Osteoblast (primary cell): ENCODE data around the gene KRT75. TPM values are rescaled to one million over a fixed set of nuclear protein-coding genes. Genes with fewer than 3 reads are reported as not detected.

Source experiments
- DNase-seq: peaks from one replicate; pipeline ENCODE4 v3.0.0; 2011; ENCODE audit warnings: low spot score, mixed read lengths; ENCODE audit not compliant: insufficient read length; ENCODE audit errors: missing footprints
- H2AFZ ChIP-seq: 2 replicates; pipeline ENCODE4 v1.6.0; 2011; ENCODE audit warnings: mild to moderate bottlenecking, low read length
- H3K27ac ChIP-seq: 2 replicates; pipeline ENCODE4 v1.5.1; 2011; ENCODE audit warnings: mild to moderate bottlenecking, low read depth, low read length, moderate library complexity
- H3K27me3 ChIP-seq: 2 replicates; pipeline ENCODE4 v1.6.0; 2012; ENCODE audit warnings: mild to moderate bottlenecking, control low read depth, inconsistent platforms, low read length, moderate library complexity; ENCODE audit not compliant: insufficient read depth
- H3K36me3 ChIP-seq: 2 replicates; pipeline ENCODE4 v1.5.1; 2011; ENCODE audit warnings: mild to moderate bottlenecking, low read length, control low read depth, moderate library complexity; ENCODE audit not compliant: insufficient read depth
- H3K4me1 ChIP-seq: 2 replicates; pipeline ENCODE4 v1.5.1; 2011; ENCODE audit warnings: mild to moderate bottlenecking, low read length, control low read depth, moderate library complexity; ENCODE audit not compliant: insufficient read depth
- H3K4me2 ChIP-seq: 2 replicates; pipeline ENCODE4 v1.6.0; 2011; ENCODE audit warnings: mild to moderate bottlenecking, low read length; ENCODE audit not compliant: insufficient read depth
- H3K4me3 ChIP-seq: fragments of 200-600 bp; sonication (generic); 3 replicates; pipeline ENCODE4 v1.5.1; 2012; ENCODE audit warnings: mild to moderate bottlenecking, low read length, inconsistent platforms; ENCODE audit not compliant: insufficient read depth
- H3K79me2 ChIP-seq: 2 replicates; pipeline ENCODE4 v1.6.0; 2012; ENCODE audit warnings: mild to moderate bottlenecking, low read length, control low read depth, inconsistent platforms; ENCODE audit not compliant: insufficient read depth
- H3K9me3 ChIP-seq: 2 replicates; pipeline ENCODE4 v1.5.1; 2011; ENCODE audit warnings: low read depth, low read length, control low read depth
- H4K20me1 ChIP-seq: 2 replicates; pipeline ENCODE4 v1.6.0; 2012; ENCODE audit warnings: mild to moderate bottlenecking, low read length, control low read depth; ENCODE audit not compliant: insufficient read depth
- total RNA-seq: library from RNA; depleted of rRNA; stranded (reverse); fragments of >200 nt; gene quantifications from 2 replicates; pipeline ENCODE4 v1.2.3, GENCODE V29; 2012
- TF ChIP-seq, protein P1 (sequence below): IDR thresholded peaks from 2 replicates; pipeline ENCODE4 v1.5.1; 2011; ENCODE audit warnings: mild to moderate bottlenecking, low read depth, low read length, moderate library complexity; ENCODE audit errors: extremely low read depth

KRT75 gene
- total RNA-seq, 1 donor = under 0.01 TPM

DNA sequence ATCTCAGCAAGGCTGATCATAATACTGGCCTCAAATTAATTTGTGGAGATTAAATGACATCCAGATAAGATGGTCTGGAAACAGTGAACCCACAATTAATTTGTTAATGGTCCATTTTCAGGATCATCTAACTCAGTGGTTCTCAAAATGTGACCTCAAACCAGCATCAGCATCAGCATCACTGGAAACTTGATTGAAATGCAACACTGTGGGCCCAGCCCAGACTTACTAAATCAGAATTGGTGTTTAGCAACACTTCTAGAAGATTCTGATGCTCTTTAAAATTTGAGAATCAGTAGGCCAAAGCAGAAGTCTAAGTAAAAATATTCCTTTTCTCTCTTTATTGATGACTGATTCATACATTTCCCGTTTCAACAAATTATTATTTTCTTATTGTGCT, 17.4 kb downstream of the KRT75 start:
- no peaks in the 10 kb centered on the region for H3K79me2 ChIP-seq
- no peak overlapping the region for H2AFZ ChIP-seq
- no peaks in the 10 kb centered on the region for H4K20me1 ChIP-seq
- TF ChIP-seq, protein P1, sequence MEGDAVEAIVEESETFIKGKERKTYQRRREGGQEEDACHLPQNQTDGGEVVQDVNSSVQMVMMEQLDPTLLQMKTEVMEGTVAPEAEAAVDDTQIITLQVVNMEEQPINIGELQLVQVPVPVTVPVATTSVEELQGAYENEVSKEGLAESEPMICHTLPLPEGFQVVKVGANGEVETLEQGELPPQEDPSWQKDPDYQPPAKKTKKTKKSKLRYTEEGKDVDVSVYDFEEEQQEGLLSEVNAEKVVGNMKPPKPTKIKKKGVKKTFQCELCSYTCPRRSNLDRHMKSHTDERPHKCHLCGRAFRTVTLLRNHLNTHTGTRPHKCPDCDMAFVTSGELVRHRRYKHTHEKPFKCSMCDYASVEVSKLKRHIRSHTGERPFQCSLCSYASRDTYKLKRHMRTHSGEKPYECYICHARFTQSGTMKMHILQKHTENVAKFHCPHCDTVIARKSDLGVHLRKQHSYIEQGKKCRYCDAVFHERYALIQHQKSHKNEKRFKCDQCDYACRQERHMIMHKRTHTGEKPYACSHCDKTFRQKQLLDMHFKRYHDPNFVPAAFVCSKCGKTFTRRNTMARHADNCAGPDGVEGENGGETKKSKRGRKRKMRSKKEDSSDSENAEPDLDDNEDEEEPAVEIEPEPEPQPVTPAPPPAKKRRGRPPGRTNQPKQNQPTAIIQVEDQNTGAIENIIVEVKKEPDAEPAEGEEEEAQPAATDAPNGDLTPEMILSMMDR = no peak
- peaks cover 7% of the 10 kb centered on the region for H3K27me3 ChIP-seq
- no peak overlapping the region for H3K4me3 ChIP-seq
- H3K4me2 ChIP-seq = no peak overlapping the region
- H3K36me3 ChIP-seq = no peaks in the 10 kb centered on the region
- no peak for DNase-seq
- no peak overlapping the region for H3K27ac ChIP-seq
- H3K4me1 ChIP-seq = peaks cover 4% of the 10 kb centered on the region
- H3K9me3 ChIP-seq = no peaks in the 10 kb centered on the region

DNA sequence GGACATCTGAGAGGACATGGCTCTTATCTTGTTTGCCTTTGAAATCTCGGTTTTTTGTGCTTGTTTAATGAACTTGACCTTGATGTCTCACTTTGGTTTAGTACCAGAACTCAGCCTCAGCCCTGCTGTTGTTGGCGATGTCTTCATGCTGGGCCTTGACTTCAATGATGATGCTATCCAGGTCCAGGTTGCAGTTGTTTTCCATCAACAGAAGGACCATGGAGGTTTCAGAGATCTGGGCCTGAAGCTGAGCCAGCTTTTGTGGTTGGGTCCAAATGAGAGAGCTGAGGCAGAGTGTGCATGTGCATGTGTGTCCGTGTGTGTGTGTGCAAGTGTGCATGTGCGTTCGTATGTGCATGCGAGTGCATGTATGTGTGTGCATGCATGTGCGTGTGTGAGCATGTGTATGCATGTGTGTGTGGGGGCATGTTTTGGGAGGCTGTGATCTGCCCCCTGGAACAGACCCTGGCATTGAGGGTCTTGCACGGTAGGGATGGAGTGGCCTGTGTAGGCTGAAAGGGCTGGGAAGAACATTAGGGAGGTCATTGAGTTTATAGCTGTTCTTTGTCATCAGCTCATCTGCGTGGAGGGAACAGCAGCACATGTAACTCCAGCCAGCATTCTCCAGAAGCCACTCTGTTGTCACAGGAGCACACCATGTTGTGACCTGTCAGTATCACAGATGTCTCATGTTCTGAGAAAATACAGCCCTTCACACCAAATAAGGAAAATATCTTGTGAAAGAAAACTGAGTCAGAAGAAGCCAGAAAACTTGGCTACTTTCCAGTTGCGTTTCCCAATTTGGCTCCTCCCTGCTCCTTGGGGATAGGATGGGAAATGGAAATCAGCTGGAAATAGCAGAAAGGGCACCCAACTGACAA, 18.1 kb downstream of the KRT75 start:
- no peaks in the 10 kb centered on the region for H4K20me1 ChIP-seq
- TF ChIP-seq, protein P1 = no peak
- no peaks in the 10 kb centered on the region for H3K9me3 ChIP-seq
- peak; percentile 92 for DNase-seq
- H3K27me3 ChIP-seq = peaks cover 2% of the 10 kb centered on the region
- H3K4me1 ChIP-seq = peaks cover 4% of the 10 kb centered on the region
- H3K79me2 ChIP-seq = no peaks in the 10 kb centered on the region
- H3K36me3 ChIP-seq = no peaks in the 10 kb centered on the region
- H3K4me3 ChIP-seq = no peak overlapping the region
- H3K27ac ChIP-seq = no peak overlapping the region
- no peak overlapping the region for H2AFZ ChIP-seq
- no peak overlapping the region for H3K4me2 ChIP-seq

DNA sequence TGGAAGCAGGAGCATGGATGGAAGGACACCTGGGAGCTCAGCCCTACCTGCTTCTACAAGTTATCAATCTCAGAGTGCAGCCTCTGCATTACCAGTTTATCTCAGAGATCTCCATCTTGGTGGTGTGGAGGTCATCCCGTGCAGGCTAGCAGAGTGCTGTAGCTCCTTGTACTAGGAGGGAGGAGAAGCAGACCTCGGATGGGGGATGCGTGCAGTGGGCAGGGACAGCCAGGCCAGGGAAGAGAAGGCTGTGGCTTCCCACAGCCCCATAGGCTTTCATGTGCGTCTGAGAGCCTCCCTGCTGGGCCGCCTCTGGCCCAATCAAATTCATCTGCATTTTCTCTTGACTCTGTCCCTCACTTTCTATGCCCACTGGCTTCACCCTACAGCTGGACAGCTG, 19.2 kb downstream of the KRT75 start:
- H4K20me1 ChIP-seq = no peaks in the 10 kb centered on the region
- TF ChIP-seq, protein P1 = no peak
- no peak for DNase-seq
- H3K4me2 ChIP-seq = no peak overlapping the region
- no peaks in the 10 kb centered on the region for H3K9me3 ChIP-seq
- no peaks in the 10 kb centered on the region for H3K27me3 ChIP-seq
- no peaks in the 10 kb centered on the region for H3K79me2 ChIP-seq
- H3K4me3 ChIP-seq = no peak overlapping the region
- no peaks in the 10 kb centered on the region for H3K36me3 ChIP-seq
- H2AFZ ChIP-seq = no peak overlapping the region
- peaks cover 4% of the 10 kb centered on the region for H3K4me1 ChIP-seq
- no peak overlapping the region for H3K27ac ChIP-seq

DNA sequence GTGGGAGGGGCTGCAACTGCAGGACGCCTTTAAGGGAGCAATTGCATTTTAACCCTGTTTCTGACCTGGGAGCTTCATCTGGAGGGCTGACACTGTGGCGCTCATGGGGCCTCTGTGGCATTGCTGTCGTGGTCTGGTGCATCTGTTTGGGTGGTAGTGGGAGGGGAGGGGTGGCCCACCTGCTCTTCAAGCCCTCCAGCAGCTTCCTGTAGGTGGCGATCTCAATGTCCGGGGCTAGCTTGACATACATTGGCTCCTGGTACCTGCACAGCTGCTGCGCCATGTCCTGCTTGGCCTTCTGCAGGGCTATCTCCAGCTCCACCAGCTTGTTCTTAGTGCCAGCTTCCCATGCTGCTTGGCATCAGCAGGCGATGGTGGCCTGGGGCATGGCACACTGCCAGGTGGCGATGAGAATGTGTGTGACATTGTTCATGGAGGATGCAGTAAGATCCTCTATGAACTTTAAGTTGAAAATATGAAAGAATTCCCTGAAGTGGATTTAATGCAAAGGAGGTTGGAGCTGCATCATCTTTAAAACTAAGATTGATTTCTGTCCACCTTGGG, 20.3 kb downstream of the KRT75 start:
- H2AFZ ChIP-seq = no peak overlapping the region
- H3K36me3 ChIP-seq = no peaks in the 10 kb centered on the region
- no peaks in the 10 kb centered on the region for H4K20me1 ChIP-seq
- TF ChIP-seq, protein P1 = no peak
- no peaks in the 10 kb centered on the region for H3K9me3 ChIP-seq
- H3K79me2 ChIP-seq = no peaks in the 10 kb centered on the region
- H3K27ac ChIP-seq = no peak overlapping the region
- no peak overlapping the region for H3K4me3 ChIP-seq
- no peaks in the 10 kb centered on the region for H3K27me3 ChIP-seq
- H3K4me1 ChIP-seq = peaks cover 4% of the 10 kb centered on the region
- DNase-seq = no peak
- no peak overlapping the region for H3K4me2 ChIP-seq
